HepG2 (cell line): ENCODE data around the gene TH. TPM values are rescaled to one million over a fixed set of nuclear protein-coding genes. Genes with fewer than 3 reads are reported as not detected.

Experiments
- ARID5B ChIP-seq: IDR thresholded peaks from 2 replicates; pipeline ENCODE4 v1.4.0; 2020; ENCODE audit warnings: mild to moderate bottlenecking, missing genetic modification reagents
- DNMT1 ChIP-seq: sonication (generic); formaldehyde crosslinking; IDR thresholded peaks from 2 replicates; pipeline ENCODE4 v1.5.1; 2020; ENCODE audit warnings: mild to moderate bottlenecking, missing genetic modification reagents
- DRAP1 ChIP-seq: IDR thresholded peaks from 2 replicates; pipeline ENCODE4 v1.6.1; 2016; ENCODE audit warnings: missing genetic modification reagents, missing compliant biosample characterization
- GABPA ChIP-seq, 2 experiments: IDR thresholded peaks; 2 replicates each; pipeline ENCODE4 v1.6.1; 2011 to 2016; ENCODE audit warnings: low read depth in 2 of 2, low read length in 1 of 2, missing biosample characterization in 1 of 2, missing genetic modification characterization in 1 of 2
- GATAD2A ChIP-seq: IDR thresholded peaks from 2 replicates; pipeline ENCODE4 v1.6.1; 2016
- HOXA9 ChIP-seq: sonication (generic); formaldehyde crosslinking; IDR thresholded peaks from 2 replicates; pipeline ENCODE4 v1.8.1; 2022; ENCODE audit warnings: missing genetic modification reagents, mild to moderate bottlenecking, moderate library complexity, borderline replicate concordance
- NCOA2 ChIP-seq: sonication (generic); formaldehyde crosslinking; IDR thresholded peaks from 2 replicates; pipeline ENCODE4 v1.8.0; 2022; ENCODE audit warnings: inconsistent platforms
- NFIB ChIP-seq: sonication (generic); formaldehyde crosslinking; IDR thresholded peaks from 2 replicates; pipeline ENCODE4 v1.9.0; 2021; ENCODE audit warnings: missing genetic modification reagents, mild to moderate bottlenecking, borderline replicate concordance
- SNAPC2 ChIP-seq: sonication (generic); formaldehyde crosslinking; IDR thresholded peaks from 2 replicates; pipeline ENCODE4 v1.8.1; 2022; ENCODE audit warnings: mild to moderate bottlenecking, missing genetic modification reagents
- TOPORS ChIP-seq: sonication (generic); formaldehyde crosslinking; IDR thresholded peaks from 2 replicates; pipeline ENCODE4 v1.8.0; 2023; ENCODE audit warnings: mild to moderate bottlenecking, missing genetic modification reagents
- ZBTB4 ChIP-seq: sonication (generic); formaldehyde crosslinking; IDR thresholded peaks from 2 replicates; pipeline ENCODE4 v1.4.0; 2020; ENCODE audit warnings: missing genetic modification reagents, mild to moderate bottlenecking, borderline replicate concordance
- ZNF18 ChIP-seq: sonication (generic); formaldehyde crosslinking; IDR thresholded peaks from 2 replicates; pipeline ENCODE4 v1.8.0; 2022; ENCODE audit warnings: mild to moderate bottlenecking, missing genetic modification reagents; ENCODE audit not compliant: insufficient replicate concordance
- ZNF484 ChIP-seq: sonication (generic); formaldehyde crosslinking; IDR thresholded peaks from 2 replicates; pipeline ENCODE4 v1.5.1; 2020; ENCODE audit warnings: mild to moderate bottlenecking, low read depth, missing genetic modification reagents, borderline replicate concordance
- ZNF572 ChIP-seq: sonication (generic); formaldehyde crosslinking; IDR thresholded peaks from 2 replicates; pipeline ENCODE4 v1.5.1; 2020; ENCODE audit warnings: mild to moderate bottlenecking, missing genetic modification reagents
- polyA plus RNA-seq, 8 experiments: library from polyadenylated mRNA; depleted of rRNA in 3 of 8; stranded (reverse) in 7 of 8; unstranded in 1 of 8; fragments of >200 nt; fragmentation: Illumina TruSeq in 4 of 8; extraction: Trizol in 4 of 8; gene quantifications; 2 replicates each; pipeline versions ENCODE4 v1.2.1 to v1.2.3, GENCODE V29; 2011 to 2016; ENCODE audit warnings: low read depth in 4 of 8, missing spikeins in 1 of 8, mixed read lengths in 1 of 8; ENCODE audit not compliant: insufficient read depth in 1 of 8
- total RNA-seq, 5 experiments: library from RNA; depleted of rRNA; stranded (reverse); fragments of >200 nt; fragmentation: Illumina TruSeq; extraction: Trizol; gene quantifications; 2 replicates each; pipeline ENCODE4 v1.2.3, GENCODE V29; 2016; ENCODE audit warnings: low read depth in 1 of 5

TH gene
- total and polyA plus RNA-seq, 2 of the 13 experiments (the other 11 are each of a cell fraction or from before 2014, with no cell fraction given) = 0.36 TPM; not detected in 1

- TF ChIP-seq ZBTB4 (CRISPR knock-in tag) = no peak
- no peak for TF ChIP-seq NFIB
- TF ChIP-seq ZNF572 (CRISPR knock-in tag) = peak; percentile 32; the same call in 1 of the 2 replicates
- peak; percentile 46 for TF ChIP-seq TOPORS (CRISPR knock-in tag)
- TF ChIP-seq ZNF484 (CRISPR knock-in tag) = no peak; the same call in 1 of the 2 replicates
- TF ChIP-seq NCOA2 (CRISPR knock-in tag) = no peak
- TF ChIP-seq GABPA (IDR thresholded peaks at IDR 0.05; ENCODE audit: low read depth, low read length) = no peak
- TF ChIP-seq GABPA (CRISPR knock-in tag; IDR thresholded peaks at IDR 0.05; ENCODE audit: low read depth) = peak; percentile 35
- peak; percentile 30; the same call in 1 of the 2 replicates for TF ChIP-seq GATAD2A
- no peak for TF ChIP-seq DRAP1
- TF ChIP-seq SNAPC2 (CRISPR knock-in tag) = no peak
- no peak; the same call in none of the 2 replicates for TF ChIP-seq HOXA9 (CRISPR knock-in tag)
- TF ChIP-seq DNMT1 (CRISPR knock-in tag) = 0 out of 2 replicates have a peak, but pooled peaks have one; percentile 50
- TF ChIP-seq ZNF18 (CRISPR knock-in tag) = no peak
- TF ChIP-seq ARID5B (CRISPR knock-in tag) = no peak; the same call in 1 of the 2 replicates
Measured at GRCh38 chr11:2128511-2129307, 42.9 kb downstream of the TH start (continued).
